HCT116 (cell line): Measurements from ENCODE around the gene CACNA1A. TPM values are rescaled to one million over a fixed set of nuclear protein-coding genes. Genes with fewer than 3 reads are reported as not detected.

ENCODE experiments used
- ATAC-seq: fragments of 200-7000 bp; cut with Tn5 transposase; 2 replicates; pipeline ENCODE4 v1.9.1; 2020; ENCODE audit warnings: mild to moderate bottlenecking, moderate library complexity
- BruUV-seq: library from RNA; stranded (reverse); fragments of 400-500 nt; replicated peaks from 2 replicates; lab custom pipeline; 2021; lab: Mats Ljungman, UMichigan
- CTCF ChIA-PET: fragments of 300-600 bp; sonication (Branson Sonifier 250); formaldehyde crosslinking; loops from one replicate; lab custom pipeline; 2021; ENCODE audit warnings: antibody characterized with exemption; lab: Charles Lee
- POLR2A ChIA-PET: fragments of 300-600, 350-600 bp; sonication (Branson Sonifier 250); formaldehyde crosslinking; loops from one replicate; lab custom pipeline; 2021; ENCODE audit warnings: antibody characterized with exemption; lab: Charles Lee
- RAD21 ChIA-PET, 2 experiments: fragments of 300-600 bp; sonication (Branson Sonifier 250); formaldehyde crosslinking; loops; one replicate each; lab custom pipeline; 2023; ENCODE audit warnings: low total read pairs in 2 of 2; ENCODE audit not compliant: uncharacterized antibody in 2 of 2, unreplicated experiment in 2 of 2, low non-redundant PET in 1 of 2; lab: Charles Lee
- DNase-seq: peaks from one replicate; pipeline ENCODE4 v3.0.0-alpha.2; 2010; ENCODE audit warnings: low read depth, low spot score
- H2AFZ ChIP-seq: fragments of 200-600 bp; shearing (Covaris generic), sonication (generic); 2 replicates; pipeline ENCODE4 v1.6.1; 2017; ENCODE audit warnings: low read depth, mixed run types, mixed read lengths, antibody characterized with exemption, low read length; ENCODE audit not compliant: poor library complexity, severe bottlenecking
- H3K27ac ChIP-seq: 2 replicates; pipeline ENCODE4 v1.5.1; 2012; ENCODE audit warnings: low read depth, low read length
- H3K27me3 ChIP-seq: fragments of 200-600 bp; sonication (generic); 2 replicates; pipeline ENCODE4 v1.6.1; 2016; ENCODE audit warnings: mixed run types, low read length, mixed read lengths; ENCODE audit not compliant: insufficient read depth
- H3K36me3 ChIP-seq, 2 experiments: fragments of 200-500 bp in 1 of 2; fragments of 200-600 bp in 1 of 2; sonication (Bioruptor generic) in 1 of 2; sonication (generic) in 1 of 2; 2 replicates each; pipeline versions ENCODE4 v1.5.1 to v1.6.1; 2014 to 2016; ENCODE audit warnings: low read length in 2 of 2, inconsistent platforms in 1 of 2, mixed read lengths in 1 of 2, mixed run types in 1 of 2; ENCODE audit not compliant: insufficient read depth in 2 of 2, control insufficient read depth in 1 of 2
- H3K4me1 ChIP-seq, 2 experiments: fragments of 200-600 bp in 1 of 2; sonication (generic) in 1 of 2; 2 replicates each; pipeline versions ENCODE4 v1.5.1 to v1.6.1; 2012 to 2017; ENCODE audit warnings: low read length in 2 of 2, inconsistent platforms in 1 of 2, mild to moderate bottlenecking in 1 of 2, mixed read lengths in 1 of 2, mixed run types in 1 of 2, moderate library complexity in 1 of 2; ENCODE audit not compliant: insufficient read depth in 2 of 2, control insufficient read depth in 1 of 2
- H3K4me2 ChIP-seq: fragments of 200-600 bp; sonication (generic); 2 replicates; pipeline ENCODE4 v1.6.1; 2017; ENCODE audit warnings: mixed run types, low read length, mixed read lengths
- H3K4me3 ChIP-seq, 2 experiments: fragments of 200-600 bp in 1 of 2; sonication (generic) in 1 of 2; replicated peaks in 1 of 2; 2 replicates each; pipeline ENCODE4 v1.5.1; 2011 to 2016; ENCODE audit warnings: low read length in 2 of 2, control low read depth in 1 of 2, low read depth in 1 of 2, mild to moderate bottlenecking in 1 of 2, mixed read lengths in 1 of 2, mixed run types in 1 of 2
- H3K79me2 ChIP-seq: fragments of 200-600 bp; sonication (generic); 2 replicates; pipeline ENCODE4 v1.6.1; 2017; ENCODE audit warnings: mild to moderate bottlenecking, mixed run types, low read length, moderate library complexity, mixed read lengths; ENCODE audit not compliant: insufficient read depth
- H3K9ac ChIP-seq: fragments of 200-600 bp; sonication (generic); 2 replicates; pipeline ENCODE4 v1.6.1; 2016; ENCODE audit warnings: low read length, mixed read lengths
- H3K9me2 ChIP-seq: fragments of 200-600 bp; sonication (generic), shearing (Covaris generic); 2 replicates; pipeline ENCODE4 v1.6.1; 2017; ENCODE audit warnings: mixed run types, mild to moderate bottlenecking, moderate library complexity; ENCODE audit not compliant: insufficient read depth
- H3K9me3 ChIP-seq, 2 experiments: fragments of 200-500 bp in 1 of 2; fragments of 200-600 bp in 1 of 2; sonication (Bioruptor generic) in 1 of 2; sonication (generic) in 1 of 2; 2 replicates each; pipeline ENCODE4 v1.6.1; 2014 to 2017; ENCODE audit warnings: low read length in 2 of 2, mixed read lengths in 2 of 2, inconsistent platforms in 1 of 2, low read depth in 1 of 2, mild to moderate bottlenecking in 1 of 2, mixed run types in 1 of 2, moderate library complexity in 1 of 2; ENCODE audit not compliant: control insufficient read depth in 1 of 2, insufficient read depth in 1 of 2
- H4K20me1 ChIP-seq: fragments of 200-600 bp; sonication (generic), shearing (Covaris generic); 2 replicates; pipeline ENCODE4 v1.6.1; 2017; ENCODE audit warnings: mixed run types, mild to moderate bottlenecking, moderate library complexity; ENCODE audit not compliant: insufficient read depth
- CBX3 ChIP-seq: IDR thresholded peaks from 2 replicates; pipeline ENCODE4 v1.6.1; 2012; ENCODE audit warnings: low read depth
- FOSL1 ChIP-seq: IDR thresholded peaks from 2 replicates; pipeline ENCODE4 v1.6.1; 2012; ENCODE audit warnings: low read depth
- POLR2AphosphoS5 ChIP-seq: IDR thresholded peaks from 2 replicates; pipeline ENCODE4 v1.6.1; 2011; ENCODE audit warnings: mild to moderate bottlenecking, low read depth, low read length, moderate library complexity
- SP1 ChIP-seq: IDR thresholded peaks from 2 replicates; pipeline ENCODE4 v1.6.1; 2012; ENCODE audit warnings: low read depth
- SRF ChIP-seq: IDR thresholded peaks from 2 replicates; pipeline ENCODE4 v1.6.1; 2012; ENCODE audit warnings: low read depth
- TCF7L2 ChIP-seq: IDR thresholded peaks from 2 replicates; pipeline ENCODE4 v1.7.0; 2011; ENCODE audit warnings: borderline replicate concordance, inconsistent platforms; ENCODE audit not compliant: insufficient read depth, insufficient read length; ENCODE audit errors: extremely low read depth
- intact Hi-C: fragments of 100-400 bp; cut with micrococcal nuclease; formaldehyde crosslinking; loops from 2 replicates; pipeline ENCODE4 v1.10.0; 2022
- total RNA-seq: library from RNA; stranded (reverse); gene quantifications from one replicate; pipeline ENCODE4 v1.2.1, GENCODE V29; 2021; ENCODE audit not compliant: unreplicated experiment
- TF ChIP-seq, protein P1 (sequence below): IDR thresholded peaks from 2 replicates; pipeline ENCODE4 v1.6.1; 2011; ENCODE audit warnings: mild to moderate bottlenecking, low read length, moderate library complexity; ENCODE audit not compliant: insufficient replicate concordance; ENCODE audit errors: extremely low read depth

Gene CACNA1A
- total RNA-seq, 1 experiment from 2014 or later = 7.5 TPM

DNA sequence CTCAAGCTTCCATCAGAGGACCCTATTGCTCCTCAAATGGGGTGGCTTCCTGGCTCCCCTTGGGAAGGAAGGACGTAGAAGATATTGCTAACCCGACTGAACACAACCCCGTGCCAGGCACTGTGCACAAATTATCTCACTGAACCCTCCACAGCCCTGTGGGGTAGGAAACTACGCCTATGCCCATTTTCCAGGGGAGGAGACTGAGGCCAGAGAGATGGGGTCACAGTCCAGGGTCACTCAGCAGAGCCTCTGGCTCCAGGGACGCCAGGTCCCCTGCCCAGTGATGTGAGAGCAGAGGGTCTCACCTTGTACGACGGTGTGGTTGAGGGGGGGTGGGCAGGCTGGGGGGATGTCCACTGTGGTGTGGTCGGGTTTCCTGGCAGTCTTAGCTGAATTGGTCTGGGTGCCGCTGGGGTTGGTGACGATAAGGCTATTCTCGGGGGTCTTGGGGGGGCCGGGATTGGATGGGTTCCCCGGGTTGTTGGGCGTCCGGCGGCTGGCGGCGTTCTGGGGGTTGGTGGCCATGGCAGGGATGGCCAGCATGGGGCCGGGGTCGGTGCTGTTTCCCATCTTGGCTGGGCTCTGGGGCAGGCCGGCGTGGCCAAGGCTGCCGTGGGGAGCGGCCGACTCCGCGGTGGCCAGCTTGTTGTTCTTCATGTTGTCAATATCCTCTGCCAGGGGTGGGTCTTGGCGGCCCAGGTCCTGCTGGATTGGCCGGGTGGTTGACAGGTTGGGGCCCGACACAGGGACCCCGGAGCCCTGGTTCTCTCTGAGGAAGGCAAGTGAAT, 219.9 kb downstream of the CACNA1A start:
- intact Hi-C loops = no loop called here
- DNase-seq = no peak

More for the DNA sequence above, 219.9 kb downstream of the CACNA1A start:
- Histone ChIP-seq H3K79me2 (no peaks in the 10 kb centered on the region), H3K36me3 (no peaks in the 10 kb centered on the region), H3K27me3 (no peaks in the 10 kb centered on the region), H3K9me2 (no peaks in the 10 kb centered on the region), H3K4me3 (no peak overlapping the region), H3K9ac (no peak overlapping the region), H3K4me1 (peaks cover 0 to 2% of the 10 kb centered on the region in 2 experiments; a peak in 1 of 4 replicates), H3K9me3 (no peaks in the 10 kb centered on the region), H3K27ac (no peak overlapping the region), H3K4me2 (no peak overlapping the region), H4K20me1 (no peaks in the 10 kb centered on the region), H2AFZ (no peak overlapping the region)
- ChIA-PET CTCF (interaction anchor here (0.9 kb wide), 1 partner anchor 9 kb away, joined by 4 read pairs; no protein-coding TSS in a partner anchor), RAD21 (no interaction called here), POLR2A (no interaction called here)
- no TSS peak for BruUV-seq
- no peak for ATAC-seq
- TF ChIP-seq, protein P1, sequence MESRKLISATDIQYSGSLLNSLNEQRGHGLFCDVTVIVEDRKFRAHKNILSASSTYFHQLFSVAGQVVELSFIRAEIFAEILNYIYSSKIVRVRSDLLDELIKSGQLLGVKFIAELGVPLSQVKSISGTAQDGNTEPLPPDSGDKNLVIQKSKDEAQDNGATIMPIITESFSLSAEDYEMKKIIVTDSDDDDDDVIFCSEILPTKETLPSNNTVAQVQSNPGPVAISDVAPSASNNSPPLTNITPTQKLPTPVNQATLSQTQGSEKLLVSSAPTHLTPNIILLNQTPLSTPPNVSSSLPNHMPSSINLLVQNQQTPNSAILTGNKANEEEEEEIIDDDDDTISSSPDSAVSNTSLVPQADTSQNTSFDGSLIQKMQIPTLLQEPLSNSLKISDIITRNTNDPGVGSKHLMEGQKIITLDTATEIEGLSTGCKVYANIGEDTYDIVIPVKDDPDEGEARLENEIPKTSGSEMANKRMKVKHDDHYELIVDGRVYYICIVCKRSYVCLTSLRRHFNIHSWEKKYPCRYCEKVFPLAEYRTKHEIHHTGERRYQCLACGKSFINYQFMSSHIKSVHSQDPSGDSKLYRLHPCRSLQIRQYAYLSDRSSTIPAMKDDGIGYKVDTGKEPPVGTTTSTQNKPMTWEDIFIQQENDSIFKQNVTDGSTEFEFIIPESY = no peak
- TF ChIP-seq SP1 = no peak
- no peak for TF ChIP-seq POLR2AphosphoS5
- TF ChIP-seq CBX3 = no peak
- no peak for TF ChIP-seq SRF
- TF ChIP-seq TCF7L2 = no peak
- no peak for TF ChIP-seq FOSL1
